GM19035 (cell line): ENCODE measurements around the gene FAM222A.

ENCODE experiments used
- ATAC-seq: cut with Tn5 transposase; IDR thresholded peaks from one replicate; pipeline ENCODE4 v1.9.1; 2021; ENCODE audit not compliant: unreplicated experiment

FAM222A gene

GRCh38 chr12:109710747-109711595 is 2.7 kb upstream of the FAM222A start:
- no peak for ATAC-seq

- ATAC-seq = no peak
Measured at GRCh38 chr12:109711596-109712461, 1.8 kb upstream of the FAM222A start.

- ATAC-seq = peak; percentile 38
Measured at GRCh38 chr12:109714141-109714912, 702 bp downstream of the FAM222A start.

DNA sequence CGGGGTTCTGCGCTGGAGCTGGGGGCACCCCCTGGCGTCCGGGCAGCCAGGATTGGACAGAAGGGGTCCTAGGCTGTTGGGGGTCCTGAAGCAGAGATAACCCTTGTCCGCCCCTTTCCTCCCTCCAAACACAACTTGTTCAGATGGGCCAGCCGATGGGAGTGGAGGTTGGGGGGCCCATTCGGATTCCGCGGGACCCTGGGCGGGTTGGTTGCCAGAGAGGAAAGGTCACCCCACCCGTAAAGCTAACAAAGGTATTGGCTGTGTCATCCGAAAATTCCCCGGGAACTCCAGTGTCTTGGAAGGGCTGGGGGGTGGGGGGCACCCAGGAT is 1.3 kb downstream of the FAM222A start:
- ATAC-seq = no peak

- ATAC-seq = no peak
Measured at GRCh38 chr12:109715310-109716091, 1.9 kb downstream of the FAM222A start.

DNA sequence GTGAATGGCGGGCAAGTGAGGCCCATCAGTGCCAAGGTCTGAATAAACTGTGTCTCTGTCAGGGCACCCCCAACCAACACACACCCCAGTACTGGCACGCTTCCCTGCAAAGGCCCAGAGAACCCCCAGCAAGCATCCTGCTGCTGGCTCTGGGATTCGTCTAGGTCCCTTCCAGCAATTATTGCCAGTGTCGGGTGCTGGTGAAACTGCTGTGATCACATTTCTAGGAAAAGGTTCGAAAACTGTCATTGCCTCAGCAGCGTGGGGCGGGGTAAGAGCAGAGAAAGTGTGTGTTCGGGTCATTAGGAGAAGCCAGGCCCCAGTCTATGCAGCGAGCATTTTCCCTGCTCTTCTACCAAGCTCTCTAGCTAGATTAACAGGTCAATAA is 2.5 kb downstream of the FAM222A start:
- ATAC-seq = no peak

DNA sequence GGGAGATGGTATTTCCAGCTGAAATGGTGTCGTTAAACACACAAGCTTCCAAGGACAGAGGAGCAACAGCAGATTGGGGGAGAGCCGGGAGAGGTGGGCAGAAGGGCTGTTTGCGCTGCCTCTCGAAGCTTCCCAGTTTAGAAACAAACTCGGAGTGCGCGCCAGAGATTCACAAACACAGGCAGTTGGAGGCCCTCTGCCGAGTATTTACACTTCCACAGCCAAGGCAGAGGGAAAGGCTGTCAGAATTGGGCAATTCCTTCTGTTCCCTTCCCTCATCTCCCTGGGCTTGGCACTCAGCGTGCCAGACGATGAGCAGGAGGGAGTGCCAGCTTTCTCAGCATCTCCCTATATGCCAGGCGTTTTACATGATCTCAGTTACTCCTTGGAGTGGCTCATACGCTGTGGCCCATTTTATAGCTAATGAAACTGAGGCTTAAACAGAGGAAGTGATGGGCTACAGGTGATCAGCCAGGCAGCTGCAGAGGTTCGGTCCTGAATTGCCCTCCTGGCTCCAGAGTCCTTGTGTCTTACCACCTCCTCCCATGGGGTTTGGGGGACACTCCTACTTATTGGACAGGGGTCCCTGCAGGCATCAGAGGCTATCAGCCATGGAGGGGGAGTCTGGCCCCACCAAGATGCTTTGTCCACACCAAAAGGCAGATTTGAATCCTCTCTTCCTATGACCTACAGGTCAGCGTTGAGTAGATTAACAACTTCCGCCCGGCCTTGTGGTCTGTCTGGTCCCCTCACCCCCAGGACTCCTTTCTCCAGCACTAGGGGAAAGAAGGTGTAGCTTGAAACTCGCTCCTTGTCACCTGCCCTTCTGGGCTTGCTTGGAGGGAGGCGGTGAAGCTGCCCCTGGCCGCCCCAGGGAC is 3.1 kb downstream of the FAM222A start:
- ATAC-seq = no peak

- no peak for ATAC-seq
Measured at GRCh38 chr12:109717390-109718357, 4.0 kb downstream of the FAM222A start.

DNA sequence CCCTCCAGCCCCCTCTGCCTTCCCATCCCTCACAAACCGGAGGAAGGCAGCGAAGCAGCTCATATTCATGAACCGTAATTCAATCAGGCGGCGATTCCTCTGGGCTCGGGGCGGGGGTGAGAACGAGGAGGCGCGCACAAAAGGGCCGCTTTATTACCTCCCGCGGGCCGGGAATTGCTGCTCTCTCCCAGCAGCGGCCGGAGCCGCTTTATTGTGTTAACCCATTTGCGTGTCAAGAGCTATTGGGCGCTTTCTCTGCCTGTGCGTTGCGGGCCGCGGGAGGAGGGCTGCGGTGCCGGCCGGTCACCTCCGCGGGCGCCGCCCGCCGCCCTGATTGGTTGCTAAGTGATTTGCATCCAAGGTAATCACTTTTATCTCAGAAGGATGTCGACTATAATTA is 4.8 kb downstream of the FAM222A start:
- ATAC-seq = no peak

- no peak for ATAC-seq
Measured at GRCh38 chr12:109719123-109720022, 5.7 kb downstream of the FAM222A start.

- ATAC-seq = no peak
Measured at GRCh38 chr12:109720152-109720856, 6.7 kb downstream of the FAM222A start.

DNA sequence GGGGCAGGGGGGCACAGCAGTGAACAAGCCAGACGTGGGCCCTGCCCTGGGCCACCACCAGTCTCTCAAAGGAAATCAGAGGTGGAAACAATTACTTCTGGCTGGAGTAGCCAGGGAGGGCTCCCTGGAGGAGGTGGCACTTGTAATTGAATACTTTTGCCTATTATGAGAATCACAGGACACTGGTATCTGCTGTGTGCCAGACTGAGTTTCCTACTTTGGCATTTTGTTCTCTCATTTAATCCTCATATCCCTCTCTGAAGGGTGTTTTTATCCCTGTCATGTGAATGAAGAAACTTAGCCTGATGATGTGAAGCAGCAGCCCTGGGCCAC is 7.2 kb downstream of the FAM222A start:
- no peak for ATAC-seq

DNA sequence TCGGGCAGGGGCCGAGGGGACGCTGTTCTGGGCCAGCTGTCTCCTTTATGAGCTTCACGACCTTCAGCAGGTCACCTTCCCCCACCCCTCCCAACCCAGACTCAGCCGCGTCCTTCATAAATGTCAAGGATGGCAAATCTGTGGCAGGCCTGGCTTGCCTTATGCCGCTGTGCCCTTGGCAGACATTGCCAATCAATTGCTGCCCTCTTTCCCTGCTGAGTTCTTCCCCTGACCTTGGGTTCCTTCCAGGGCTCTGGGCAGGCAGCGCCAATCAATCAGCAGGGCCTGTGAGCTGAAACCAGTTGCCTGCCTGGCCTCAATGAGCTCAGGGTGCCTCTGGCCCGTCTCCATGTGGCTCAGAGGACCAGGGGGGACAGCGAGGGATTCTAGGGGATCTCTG is 7.7 kb downstream of the FAM222A start:
- ATAC-seq = no peak

DNA sequence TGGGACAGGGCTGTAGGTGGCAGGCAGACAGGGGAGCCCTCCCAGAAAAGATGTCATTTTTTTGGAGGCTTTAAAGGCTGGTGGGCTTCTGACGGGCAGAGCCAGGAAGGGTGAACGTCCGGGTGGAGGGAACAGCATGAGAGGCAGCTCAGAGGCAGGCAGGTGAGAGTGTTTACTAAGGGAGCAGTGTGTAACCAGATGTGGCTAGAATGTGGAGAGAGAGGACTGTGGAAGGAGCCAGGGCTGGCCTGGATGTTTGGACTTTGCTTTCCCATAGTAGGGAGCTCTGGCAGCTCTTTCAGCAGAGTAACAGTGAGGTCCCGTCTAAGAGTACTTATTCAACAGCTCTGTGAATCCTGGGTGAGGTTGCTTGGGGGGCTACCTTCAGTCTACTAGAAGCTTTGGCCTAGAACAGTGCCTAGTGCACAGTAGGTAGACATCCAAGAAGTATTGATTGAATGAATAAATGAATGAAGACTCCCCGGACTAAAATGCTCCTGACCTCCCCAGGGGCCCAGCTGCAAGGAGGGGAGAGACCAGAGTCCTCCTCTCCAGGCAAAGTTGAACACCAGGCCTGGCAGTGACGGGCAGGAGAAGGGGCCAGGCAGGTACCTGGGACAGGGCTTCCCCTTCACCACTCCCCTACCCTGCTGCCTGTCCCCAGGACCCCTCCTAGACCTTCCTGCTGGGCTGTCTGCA is 8.5 kb downstream of the FAM222A start:
- no peak for ATAC-seq

DNA sequence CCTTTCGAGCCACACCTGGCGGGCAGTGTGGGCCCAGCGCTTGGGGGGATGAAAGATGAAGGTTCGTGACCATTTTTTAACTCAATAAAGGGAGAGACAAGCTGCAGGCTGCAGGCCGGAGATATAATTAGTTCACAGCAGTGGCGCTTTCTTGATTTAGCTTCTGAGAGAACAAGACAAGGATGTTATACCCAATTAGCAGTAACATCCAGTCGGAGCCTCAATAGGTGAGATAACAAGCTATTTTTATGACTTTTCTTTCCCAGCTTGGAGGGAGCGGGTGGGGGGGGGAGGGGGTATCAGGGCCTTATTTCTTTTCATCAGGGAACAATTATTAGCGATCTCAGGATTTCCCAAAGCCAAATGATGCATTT is 9.1 kb downstream of the FAM222A start:
- ATAC-seq = no peak

GRCh38 chr12:109723311-109723881 is 9.8 kb downstream of the FAM222A start:
- no peak for ATAC-seq
